ENCODE measurements around the gene SH3GL1. TPM values are rescaled to one million over a fixed set of nuclear protein-coding genes. Genes with fewer than 3 reads are reported as not detected.

The SH3GL1 gene
- total and polyA plus RNA-seq, 9 of the 15 experiments (the other 6 are each of a cell fraction or from before 2014, with no cell fraction given), result 1.7 to 75.3 (median 25.7) TPM

- intact Hi-C loops (cut with micrococcal nuclease), result no loop called here
- peaks cover 88% of the 10 kb centered on the region for H3K79me2 ChIP-seq (ENCODE audit: control insufficient read depth, insufficient read depth, low read length)
- peak; percentile 37 for FAIRE-seq
These were observed 20.1 kb downstream of the SH3GL1 start for GRCh38 chr19:4380254-4380727.

More at GRCh38 chr19:4380254-4380727, 20.1 kb downstream of the SH3GL1 start:
- Histone ChIP-seq H3K4me1 (replicated peaks in 1 of 2; ENCODE audit: control insufficient read depth in 2 of 2, insufficient read depth in 2 of 2, low read length in 2 of 2) (peaks cover 51 to 78% of the 10 kb centered on the region in 2 experiments), H3K9me3 (replicated peaks; ENCODE audit: control insufficient read depth, insufficient read depth, low read depth, low read length) (no peaks in the 10 kb centered on the region), H3K36me3 (ENCODE audit: control insufficient read depth, insufficient read depth, low read length) (peaks cover 56% of the 10 kb centered on the region; the same call in 2 of the 3 replicates), H4K20me1 (replicated peaks; ENCODE audit: control insufficient read depth, insufficient read depth, low read length) (peaks cover 28% of the 10 kb centered on the region), H3K4me2 (ENCODE audit: insufficient read depth, low read length) (no peak overlapping the region), H2AFZ (ENCODE audit: low read depth, low read length) (no peak overlapping the region), H3K9me1 (ENCODE audit: control insufficient read depth, insufficient read depth, low read length) (no peaks in the 10 kb centered on the region), H3K4me3 (no peak overlapping the region), H3K27ac (ENCODE audit: extremely low read depth, low read depth, low read length) (peak overlapping the region; percentile 41; the same call in 2 of the 3 replicates), H3K9ac (ENCODE audit: insufficient read depth in 1 of 2, low read depth in 2 of 2, low read length in 2 of 2) (peak overlapping the region in 1 of 2 experiments; percentile 73; a peak in 2 of 4 replicates), H3K27me3 (ENCODE audit: control insufficient read depth in 2 of 2, insufficient read depth in 2 of 2, low read length in 2 of 2) (no peaks in the 10 kb centered on the region)
- DNase-seq (ENCODE audit: extremely low read depth in 1 of 4, low spot score in 3 of 4) (no peak), ATAC-seq (no peak)
- in situ Hi-C loops (cut with MboI), result no loop called here
- BruUV-seq (replicated peaks), result no TSS peak
- TF ChIP-seq, protein P1, sequence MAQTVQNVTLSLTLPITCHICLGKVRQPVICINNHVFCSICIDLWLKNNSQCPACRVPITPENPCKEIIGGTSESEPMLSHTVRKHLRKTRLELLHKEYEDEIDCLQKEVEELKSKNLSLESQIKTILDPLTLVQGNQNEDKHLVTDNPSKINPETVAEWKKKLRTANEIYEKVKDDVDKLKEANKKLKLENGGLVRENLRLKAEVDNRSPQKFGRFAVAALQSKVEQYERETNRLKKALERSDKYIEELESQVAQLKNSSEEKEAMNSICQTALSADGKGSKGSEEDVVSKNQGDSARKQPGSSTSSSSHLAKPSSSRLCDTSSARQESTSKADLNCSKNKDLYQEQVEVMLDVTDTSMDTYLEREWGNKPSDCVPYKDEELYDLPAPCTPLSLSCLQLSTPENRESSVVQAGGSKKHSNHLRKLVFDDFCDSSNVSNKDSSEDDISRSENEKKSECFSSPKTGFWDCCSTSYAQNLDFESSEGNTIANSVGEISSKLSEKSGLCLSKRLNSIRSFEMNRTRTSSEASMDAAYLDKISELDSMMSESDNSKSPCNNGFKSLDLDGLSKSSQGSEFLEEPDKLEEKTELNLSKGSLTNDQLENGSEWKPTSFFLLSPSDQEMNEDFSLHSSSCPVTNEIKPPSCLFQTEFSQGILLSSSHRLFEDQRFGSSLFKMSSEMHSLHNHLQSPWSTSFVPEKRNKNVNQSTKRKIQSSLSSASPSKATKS (CRISPR knock-in tag; IDR thresholded peaks at IDR 0.05), result no peak
- TF ChIP-seq, protein P2, sequence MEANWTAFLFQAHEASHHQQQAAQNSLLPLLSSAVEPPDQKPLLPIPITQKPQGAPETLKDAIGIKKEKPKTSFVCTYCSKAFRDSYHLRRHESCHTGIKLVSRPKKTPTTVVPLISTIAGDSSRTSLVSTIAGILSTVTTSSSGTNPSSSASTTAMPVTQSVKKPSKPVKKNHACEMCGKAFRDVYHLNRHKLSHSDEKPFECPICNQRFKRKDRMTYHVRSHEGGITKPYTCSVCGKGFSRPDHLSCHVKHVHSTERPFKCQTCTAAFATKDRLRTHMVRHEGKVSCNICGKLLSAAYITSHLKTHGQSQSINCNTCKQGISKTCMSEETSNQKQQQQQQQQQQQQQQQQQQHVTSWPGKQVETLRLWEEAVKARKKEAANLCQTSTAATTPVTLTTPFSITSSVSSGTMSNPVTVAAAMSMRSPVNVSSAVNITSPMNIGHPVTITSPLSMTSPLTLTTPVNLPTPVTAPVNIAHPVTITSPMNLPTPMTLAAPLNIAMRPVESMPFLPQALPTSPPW (CRISPR knock-in tag; IDR thresholded peaks at IDR 0.05), result 0 out of 2 replicates have a peak, but pooled peaks have one; percentile 12
- TF ChIP-seq, protein P3, sequence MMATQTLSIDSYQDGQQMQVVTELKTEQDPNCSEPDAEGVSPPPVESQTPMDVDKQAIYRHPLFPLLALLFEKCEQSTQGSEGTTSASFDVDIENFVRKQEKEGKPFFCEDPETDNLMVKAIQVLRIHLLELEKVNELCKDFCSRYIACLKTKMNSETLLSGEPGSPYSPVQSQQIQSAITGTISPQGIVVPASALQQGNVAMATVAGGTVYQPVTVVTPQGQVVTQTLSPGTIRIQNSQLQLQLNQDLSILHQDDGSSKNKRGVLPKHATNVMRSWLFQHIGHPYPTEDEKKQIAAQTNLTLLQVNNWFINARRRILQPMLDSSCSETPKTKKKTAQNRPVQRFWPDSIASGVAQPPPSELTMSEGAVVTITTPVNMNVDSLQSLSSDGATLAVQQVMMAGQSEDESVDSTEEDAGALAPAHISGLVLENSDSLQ (IDR thresholded peaks at IDR 0.05), result peak; percentile 59; the same call in 1 of the 2 replicates
- WGBS (ENCODE audit: insufficient coverage, low coverage, missing lambda C conversion rate), result 69% methylated on average over 16 of the region's 17 CpGs
- POLR2A ChIA-PET, result interaction anchor here (0.6 to 1.2 kb wide), 5 partner anchors 9 to 22 kb away, joined by 3 to 4 read pairs (median 3); partner anchors contain the start of gene CHAF1A
- CTCF ChIA-PET (ENCODE audit: low intra/inter-chr PET ratio), result no interaction called here

Data from K562 (cell line).